Measurements from ENCODE around the gene RPL32. TPM values are rescaled to one million over a fixed set of nuclear protein-coding genes. Genes with fewer than 3 reads are reported as not detected.
"Not testable (repeated sequence)": the region's sequence is repeated elsewhere in the genome, so short reads cannot be mapped to it uniquely, and the experiment has no call there.

RPL32 gene
- total and polyA plus RNA-seq, 2 donors (not counting 1 experiment from before 2014, with no cell fraction given) = 1,244 to 1,855 TPM

GRCh38 chr3:12879191-12879815, 37.9 kb upstream of the RPL32 start:
- H3K36me3 ChIP-seq (ENCODE audit: control insufficient read depth, insufficient read depth, low read length) = no peaks in the 10 kb centered on the region
- no peaks in the 10 kb centered on the region for H3K9me3 ChIP-seq (ENCODE audit: control insufficient read depth, insufficient read depth, low read depth, low read length)
- no peak overlapping the region for H3K4me2 ChIP-seq (ENCODE audit: extremely low read depth, insufficient read depth, low read length)
- no peak overlapping the region for H3K9ac ChIP-seq (ENCODE audit: insufficient read depth, low read length)
- H3K27me3 ChIP-seq (ENCODE audit: control insufficient read depth, insufficient read depth, low read length) = peaks cover 7% of the 10 kb centered on the region
- no peaks in the 10 kb centered on the region for H4K20me1 ChIP-seq (ENCODE audit: control insufficient read depth, extremely low read depth, insufficient read depth, low read length)
- H3K79me2 ChIP-seq (ENCODE audit: control insufficient read depth, insufficient read depth, low read length) = no peaks in the 10 kb centered on the region
- H3K4me1 ChIP-seq (ENCODE audit: control insufficient read depth, extremely low read depth, insufficient read depth, low read length) = no peaks in the 10 kb centered on the region
- TF ChIP-seq EZH2 (IDR thresholded peaks at IDR 0.05; ENCODE audit: low read length, missing control alignments) = no peak
- TF ChIP-seq CTCF (conservative IDR thresholded peaks at IDR 0.05 in 1 of 2, IDR thresholded peaks at IDR 0.05 in 1 of 2; ENCODE audit: low read depth in 1 of 2, low read length in 2 of 2) = no peak
- no peak for DNase-seq (ENCODE audit: low read depth in 2 of 2)
- H3K27ac ChIP-seq (ENCODE audit: insufficient read depth, low read length) = no peak overlapping the region
- H2AFZ ChIP-seq (ENCODE audit: low read length) = no peak overlapping the region
- no peak overlapping the region for H3K4me3 ChIP-seq (replicated peaks in 1 of 4; ENCODE audit: control extremely low read depth in 1 of 4, insufficient read depth in 1 of 4, low read depth in 3 of 4, low read length in 4 of 4)

GRCh38 chr3:12878758-12879157, 37.4 kb upstream of the RPL32 start:
- not testable (repeated sequence) for DNase-seq (ENCODE audit: low read depth in 2 of 2); H3K79me2 ChIP-seq (ENCODE audit: control insufficient read depth, insufficient read depth, low read length); H3K4me1 ChIP-seq (ENCODE audit: control insufficient read depth, extremely low read depth, insufficient read depth, low read length)

GRCh38 chr3:12878141-12878574, 36.8 kb upstream of the RPL32 start:
- no peaks in the 10 kb centered on the region for H3K79me2 ChIP-seq (ENCODE audit: control insufficient read depth, insufficient read depth, low read length)
- no peak for TF ChIP-seq EZH2 (IDR thresholded peaks at IDR 0.05; ENCODE audit: low read length, missing control alignments)
- TF ChIP-seq CTCF (conservative IDR thresholded peaks at IDR 0.05 in 1 of 2, IDR thresholded peaks at IDR 0.05 in 1 of 2; ENCODE audit: low read depth in 1 of 2, low read length in 2 of 2) = no peak
- H3K9me3 ChIP-seq (ENCODE audit: control insufficient read depth, insufficient read depth, low read depth, low read length) = no peaks in the 10 kb centered on the region
- no peak overlapping the region for H2AFZ ChIP-seq (ENCODE audit: low read length)
- no peak for DNase-seq (ENCODE audit: low read depth in 2 of 2)
- H4K20me1 ChIP-seq (ENCODE audit: control insufficient read depth, extremely low read depth, insufficient read depth, low read length) = no peaks in the 10 kb centered on the region
- no peak overlapping the region for H3K4me3 ChIP-seq (replicated peaks in 1 of 4; ENCODE audit: control extremely low read depth in 1 of 4, insufficient read depth in 1 of 4, low read depth in 3 of 4, low read length in 4 of 4)
- H3K27ac ChIP-seq (ENCODE audit: insufficient read depth, low read length) = no peak overlapping the region
- H3K4me1 ChIP-seq (ENCODE audit: control insufficient read depth, extremely low read depth, insufficient read depth, low read length) = no peaks in the 10 kb centered on the region
- peaks cover 7% of the 10 kb centered on the region for H3K27me3 ChIP-seq (ENCODE audit: control insufficient read depth, insufficient read depth, low read length)
- H3K36me3 ChIP-seq (ENCODE audit: control insufficient read depth, insufficient read depth, low read length) = no peaks in the 10 kb centered on the region
- no peak overlapping the region for H3K4me2 ChIP-seq (ENCODE audit: extremely low read depth, insufficient read depth, low read length)
- H3K9ac ChIP-seq (ENCODE audit: insufficient read depth, low read length) = no peak overlapping the region

More at GRCh38 chr3:12878758-12879157, 37.4 kb upstream of the RPL32 start:
- H3K9ac ChIP-seq (ENCODE audit: insufficient read depth, low read length); H3K36me3 ChIP-seq (ENCODE audit: control insufficient read depth, insufficient read depth, low read length); H2AFZ ChIP-seq (ENCODE audit: low read length); H3K9me3 ChIP-seq (ENCODE audit: control insufficient read depth, insufficient read depth, low read depth, low read length); H3K27ac ChIP-seq (ENCODE audit: insufficient read depth, low read length); H3K4me2 ChIP-seq (ENCODE audit: extremely low read depth, insufficient read depth, low read length); H4K20me1 ChIP-seq (ENCODE audit: control insufficient read depth, extremely low read depth, insufficient read depth, low read length); H3K27me3 ChIP-seq (ENCODE audit: control insufficient read depth, insufficient read depth, low read length); H3K4me3 ChIP-seq (replicated peaks in 1 of 4; ENCODE audit: control extremely low read depth in 1 of 4, insufficient read depth in 1 of 4, low read depth in 3 of 4, low read length in 4 of 4): not testable (repeated sequence)

All from fibroblast of lung (primary cell).